ENCODE data around the gene TAOK3. TPM values are rescaled to one million over a fixed set of nuclear protein-coding genes. Genes with fewer than 3 reads are reported as not detected.
A peak's percentile ranks its signal among the peaks of the same experiment; 100 is the strongest.

Gene TAOK3
- 10 to 100 TPM; 13.6 to 28.6 TPM for total RNA-seq
- 10 to 100 TPM in 1 of 2 donors, 1 to 10 TPM in 1; 6.7 to 25.3 TPM for polyA plus RNA-seq

- Histone ChIP-seq H3K9me3 (ENCODE audit: control insufficient read depth in 4 of 4, low read length in 3 of 4) (no peaks in the 10 kb centered on the region), H3K36me3 (ENCODE audit: control insufficient read depth in 4 of 4, insufficient read depth in 3 of 4, low read depth in 1 of 4, low read length in 3 of 4) (no peaks in the 10 kb centered on the region), H3K9ac (ENCODE audit: low read depth in 1 of 2, low read length in 2 of 2) (peak within 1 kb of the TSS; percentile 84 to 86), H3K27me3 (ENCODE audit: control insufficient read depth in 4 of 4, insufficient read depth in 4 of 4, low read length in 3 of 4) (no peaks in the 10 kb centered on the region), H3K4me3 (ENCODE audit: low read depth in 1 of 3, low read length in 3 of 3) (peak within 1 kb of the TSS; percentile 72 to 99 (median 87)), H3K27ac (ENCODE audit: low read depth in 1 of 2, low read length in 2 of 2) (peak within 1 kb of the TSS; percentile 98), H3K4me1 (ENCODE audit: control insufficient read depth in 4 of 4, insufficient read depth in 4 of 4, low read length in 3 of 4) (peaks cover 2 to 45% (median 28%) of the 10 kb centered on the region in 4 donors)
- peak; percentile 66 for TF ChIP-seq YY1 (IDR thresholded peaks at IDR 0.05)
- TF ChIP-seq SP1 (IDR thresholded peaks at IDR 0.05): peak; percentile 81
- TF ChIP-seq RXRA (IDR thresholded peaks at IDR 0.05): peak; percentile 75 to 77
- peak; percentile 59 for TF ChIP-seq HNF4G (IDR thresholded peaks at IDR 0.05)
- no peak for TF ChIP-seq ZBTB33 (IDR thresholded peaks at IDR 0.05)
- TF ChIP-seq JUND (IDR thresholded peaks at IDR 0.05): peak in 1 of 2 donors; percentile 24
- TF ChIP-seq ATF3 (IDR thresholded peaks at IDR 0.05): no peak
- TF ChIP-seq REST (IDR thresholded peaks at IDR 0.05): peak; percentile 94
- peak; percentile 41 to 62 for TF ChIP-seq EGR1 (IDR thresholded peaks at IDR 0.05; ENCODE audit: low read depth in 2 of 2)
- no peak for TF ChIP-seq CTCF (IDR thresholded peaks at IDR 0.05; ENCODE audit: low read depth, low read length, missing input control)
- peak; percentile 65 to 85 for TF ChIP-seq HNF4A (conservative IDR thresholded peaks at IDR 0.05)
- TF ChIP-seq NR2F2 (IDR thresholded peaks at IDR 0.05): peak; percentile 83
- no peak for TF ChIP-seq FOXA1 (IDR thresholded peaks at IDR 0.05)
- TF ChIP-seq TAF1 (conservative IDR thresholded peaks at IDR 0.05): peak; percentile 96
- peak in 1 of 2 donors; percentile 11 for TF ChIP-seq RAD21 (IDR thresholded peaks at IDR 0.05)
- no peak for TF ChIP-seq FOXA2 (IDR thresholded peaks at IDR 0.05)
- TF ChIP-seq MAX (IDR thresholded peaks at IDR 0.05): peak; percentile 59
- TF ChIP-seq GABPA (IDR thresholded peaks at IDR 0.05 in 1 of 2, conservative IDR thresholded peaks at IDR 0.05 in 1 of 2): peak in 1 of 2 donors; percentile 28
- DNase-seq (ENCODE audit: low spot score): peak; percentile 97
- under 1% methylated on average over 75 of the region's 75 CpGs for WGBS
Measured at GRCh38 chr12:118372541-118373495, at the start of gene TAOK3. Gene TAOK3, minus strand, starts transcription at chr12:118372907. Its CDS starts 117,340 bp downstream, at chr12:118255567.
